ENCODE data around the gene OS9. TPM values are rescaled to one million over a fixed set of nuclear protein-coding genes. Genes with fewer than 3 reads are reported as not detected.
A peak's percentile ranks its signal among the peaks of the same experiment; 100 is the strongest.
"Not testable (repeated sequence)": the region's sequence is repeated elsewhere in the genome, so short reads cannot be mapped to it uniquely, and the experiment has no call there.

OS9 gene
- total and polyA plus RNA-seq, 9 of the 15 experiments (the other 6 are each of a cell fraction or from before 2014, with no cell fraction given): 4.6 to 105 (median 89.5) TPM

GRCh38 chr12:57646659-57647049 lies 47.3 kb upstream of the OS9 start:
- BruUV-seq (replicated peaks); H4K20me1 ChIP-seq (replicated peaks; ENCODE audit: control insufficient read depth, insufficient read depth, low read length); ATAC-seq; CTCF ChIA-PET (ENCODE audit: low intra/inter-chr PET ratio); H3K4me3 ChIP-seq; H3K79me2 ChIP-seq (ENCODE audit: control insufficient read depth, insufficient read depth, low read length); H3K36me3 ChIP-seq (ENCODE audit: control insufficient read depth, insufficient read depth, low read length); H3K9me1 ChIP-seq (ENCODE audit: control insufficient read depth, insufficient read depth, low read length); intact Hi-C loops (cut with micrococcal nuclease); in situ Hi-C loops (cut with MboI); DNase-seq (ENCODE audit: extremely low read depth in 1 of 4, low spot score in 3 of 4); H3K4me1 ChIP-seq (replicated peaks in 1 of 2; ENCODE audit: control insufficient read depth in 2 of 2, insufficient read depth in 2 of 2, low read length in 2 of 2); FAIRE-seq; H3K9me3 ChIP-seq (replicated peaks; ENCODE audit: control insufficient read depth, insufficient read depth, low read depth, low read length); H3K27me3 ChIP-seq (ENCODE audit: control insufficient read depth in 2 of 2, insufficient read depth in 2 of 2, low read length in 2 of 2): not testable (repeated sequence)
- Histone ChIP-seq H3K27ac (ENCODE audit: extremely low read depth, low read depth, low read length) (peak overlapping the region; percentile 69), H3K4me2 (ENCODE audit: insufficient read depth, low read length) (peak overlapping the region; percentile 60), H2AFZ (ENCODE audit: low read depth, low read length) (peak overlapping the region; percentile 86), H3K9ac (ENCODE audit: insufficient read depth in 1 of 2, low read depth in 2 of 2, low read length in 2 of 2) (peak overlapping the region in 1 of 2 experiments; percentile 38; a peak in 1 of 4 replicates)
- no CpG with 5 or more reads among the region's 15 CpGs for WGBS (ENCODE audit: insufficient coverage, low coverage, missing lambda C conversion rate)
- POLR2A ChIA-PET: interaction anchor here (0.8 kb wide), 1 partner anchor 14 kb away, joined by 3 read pairs; no protein-coding TSS in a partner anchor
- TF ChIP-seq ZBTB17 (CRISPR knock-in tag; IDR thresholded peaks at IDR 0.05) (0 out of 2 replicates have a peak, but pooled peaks have one; percentile 49), TAF7 (tag; IDR thresholded peaks at IDR 0.05) (peak; percentile 33; the same call in 1 of the 2 replicates), TAF9B (IDR thresholded peaks at IDR 0.05; ENCODE audit: partially characterized antibody) (peak; percentile 50), FOXK2 (conservative IDR thresholded peaks at IDR 0.05 in 1 of 2, IDR thresholded peaks at IDR 0.05 in 1 of 2; ENCODE audit: low read depth in 2 of 2) (peak; percentile 65 to 87; a peak in 3 of 4 replicates), LEF1 (IDR thresholded peaks at IDR 0.05) (0 out of 2 replicates have a peak, but pooled peaks have one; percentile 20), NRF1 (conservative IDR thresholded peaks at IDR 0.05 in 1 of 2, IDR thresholded peaks at IDR 0.05 in 1 of 2) (peak; percentile 11 to 26; a peak in 1 of 4 replicates), NFRKB (IDR thresholded peaks at IDR 0.05; ENCODE audit: low read depth) (peak; percentile 79), POLR2A (conservative IDR thresholded peaks at IDR 0.05) (peak; percentile 72), SUPT5H (IDR thresholded peaks at IDR 0.05) (peak; percentile 53; the same call in 1 of the 2 replicates), EP400 (IDR thresholded peaks at IDR 0.05) (peak; percentile 35; the same call in 1 of the 2 replicates), POLR2B (IDR thresholded peaks at IDR 0.05; ENCODE audit: low read depth, partially characterized antibody) (peak; percentile 23), FOXA3 (CRISPR knock-in tag; conservative IDR thresholded peaks at IDR 0.05 in 1 of 2, IDR thresholded peaks at IDR 0.05 in 1 of 2) (peak in 1 of 2 experiments; percentile 77; a peak in 2 of 4 replicates)
